ENCODE results near the gene GSN.

The GSN gene

DNA sequence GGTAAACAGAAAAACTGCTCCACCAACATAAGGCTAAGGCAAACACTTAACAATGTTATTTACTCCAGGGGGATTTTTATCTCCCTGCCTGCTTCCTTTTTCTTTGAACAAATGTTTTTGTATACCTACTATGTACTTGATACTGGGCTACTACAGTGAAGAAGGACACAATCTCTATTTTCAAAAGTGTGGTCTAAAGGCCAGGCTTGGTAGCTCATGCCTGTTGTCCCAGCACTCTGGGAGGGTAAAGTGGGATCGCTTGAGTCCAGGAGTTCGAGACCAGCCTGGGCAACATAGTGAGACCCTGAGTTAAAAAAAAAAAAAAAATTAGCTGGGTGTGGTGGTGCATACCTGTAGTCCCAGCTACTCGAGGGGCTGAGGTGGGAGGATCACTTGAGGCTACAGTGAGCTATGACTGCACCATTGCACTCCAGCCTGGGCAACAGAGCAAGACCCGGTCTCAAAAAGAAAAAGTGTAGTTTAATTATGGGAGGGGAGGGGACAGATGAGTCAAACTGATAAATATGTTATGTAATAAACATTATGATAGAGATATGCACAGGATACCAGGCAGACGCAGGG, 98.7 kb downstream of the GSN start:
- Mint-ChIP-seq H3K27ac (no peak overlapping the region), H3K27me3 (no peaks in the 10 kb centered on the region), H3K36me3 (ENCODE audit: low read depth) (peaks cover 18% of the 10 kb centered on the region), H3K9me3 (no peaks in the 10 kb centered on the region), H3K4me3 (no peak overlapping the region), H3K4me1 (ENCODE audit: low read depth) (peaks cover 55% of the 10 kb centered on the region)
- intact Hi-C loops (cut with micrococcal nuclease): no loop called here

DNA sequence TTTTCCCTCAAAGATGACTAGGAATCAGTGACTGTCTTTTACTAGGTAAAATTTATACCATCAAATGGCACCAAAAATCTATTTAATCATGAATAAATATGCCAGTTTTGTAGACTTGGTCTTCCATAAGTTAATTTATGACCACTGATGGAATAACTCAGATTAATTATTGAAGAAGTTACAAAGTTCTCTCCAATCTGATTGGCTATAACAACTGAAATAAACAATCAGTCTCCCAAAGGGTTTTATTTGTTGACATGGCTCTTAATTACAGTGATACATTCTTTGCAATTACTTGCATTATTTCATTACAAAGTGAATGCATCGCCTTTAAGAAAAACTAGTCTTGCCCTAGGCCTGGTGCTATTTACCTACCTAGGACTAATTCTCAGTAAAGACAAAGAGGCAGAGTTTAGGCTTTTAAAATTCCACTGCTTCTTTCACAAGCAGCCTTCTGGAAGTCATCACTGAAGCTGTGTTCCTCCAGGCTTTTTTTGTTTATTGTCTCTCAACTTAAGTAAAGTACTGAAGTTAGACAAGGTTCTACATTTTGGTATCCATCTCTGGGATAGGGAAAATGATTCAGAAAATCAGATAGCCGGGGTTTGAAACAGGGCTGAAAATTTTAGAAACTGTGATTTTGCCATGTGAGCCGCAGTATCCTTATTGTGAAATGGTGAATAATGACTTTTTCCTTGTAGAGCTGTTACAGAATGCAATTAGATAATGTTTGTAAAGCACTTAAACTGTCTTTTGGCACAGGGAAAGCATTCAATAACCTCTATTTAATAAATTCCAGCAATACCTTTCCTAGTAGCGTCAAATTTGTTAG, 99.6 kb downstream of the GSN start:
- intact Hi-C loops (cut with micrococcal nuclease): no loop called here
- H3K4me3 Mint-ChIP-seq: peak overlapping the region; percentile 91
- peaks cover 60% of the 10 kb centered on the region for H3K4me1 Mint-ChIP-seq (ENCODE audit: low read depth)
- no peaks in the 10 kb centered on the region for H3K9me3 Mint-ChIP-seq
- no peaks in the 10 kb centered on the region for H3K27me3 Mint-ChIP-seq
- H3K36me3 Mint-ChIP-seq (ENCODE audit: low read depth): peaks cover 18% of the 10 kb centered on the region
- peak overlapping the region; percentile 95 for H3K27ac Mint-ChIP-seq

DNA sequence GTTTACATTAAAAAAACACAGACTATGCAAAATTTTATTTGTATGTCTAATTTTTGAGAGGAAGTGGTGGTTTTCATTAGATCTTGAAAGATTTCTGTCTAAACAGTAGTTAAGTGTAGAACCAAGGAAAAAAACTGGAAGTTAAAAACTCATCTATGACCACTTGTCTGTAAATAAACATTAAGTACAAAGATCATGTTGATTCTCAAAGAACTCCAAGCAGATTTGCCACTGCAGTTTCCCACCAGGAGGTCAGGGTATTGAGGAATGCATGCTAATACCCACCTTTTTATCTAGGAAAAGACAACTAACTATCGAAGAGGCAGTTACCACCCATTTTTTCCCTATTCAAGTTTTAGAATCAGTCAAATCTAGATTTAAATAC, 100.2 kb downstream of the GSN start:
- Mint-ChIP-seq H3K4me3 (peak overlapping the region; percentile 91), H3K27ac (peak overlapping the region; percentile 95), H3K36me3 (ENCODE audit: low read depth) (peaks cover 18% of the 10 kb centered on the region), H3K4me1 (ENCODE audit: low read depth) (peaks cover 58% of the 10 kb centered on the region), H3K27me3 (no peaks in the 10 kb centered on the region), H3K9me3 (no peaks in the 10 kb centered on the region)
- intact Hi-C loops (cut with micrococcal nuclease): no loop called here

DNA sequence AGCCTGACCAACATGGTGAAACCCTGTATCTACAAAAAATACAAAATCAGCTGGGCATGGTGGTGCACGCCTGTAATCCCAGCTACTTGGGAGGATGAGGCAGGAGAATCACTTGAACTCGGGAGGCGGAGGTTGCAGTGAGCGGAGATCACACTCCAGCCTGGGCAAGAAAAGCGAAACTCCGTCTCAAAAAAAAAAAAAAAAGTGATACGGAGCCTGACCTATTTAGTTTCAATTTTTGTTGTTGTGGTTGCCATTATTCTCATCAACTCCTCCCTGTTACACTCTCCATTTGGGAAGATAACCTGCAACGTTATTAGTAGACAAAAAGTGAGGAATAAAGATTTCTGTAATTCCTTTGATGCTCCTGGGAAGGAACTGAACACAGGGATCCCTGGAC, 100.8 kb downstream of the GSN start:
- peak overlapping the region; percentile 95 for H3K27ac Mint-ChIP-seq
- intact Hi-C loops (cut with micrococcal nuclease): no loop called here
- no peaks in the 10 kb centered on the region for H3K9me3 Mint-ChIP-seq
- H3K4me1 Mint-ChIP-seq (ENCODE audit: low read depth): peaks cover 56% of the 10 kb centered on the region
- peak overlapping the region; percentile 91 for H3K4me3 Mint-ChIP-seq
- H3K36me3 Mint-ChIP-seq (ENCODE audit: low read depth): peaks cover 18% of the 10 kb centered on the region
- no peaks in the 10 kb centered on the region for H3K27me3 Mint-ChIP-seq

DNA sequence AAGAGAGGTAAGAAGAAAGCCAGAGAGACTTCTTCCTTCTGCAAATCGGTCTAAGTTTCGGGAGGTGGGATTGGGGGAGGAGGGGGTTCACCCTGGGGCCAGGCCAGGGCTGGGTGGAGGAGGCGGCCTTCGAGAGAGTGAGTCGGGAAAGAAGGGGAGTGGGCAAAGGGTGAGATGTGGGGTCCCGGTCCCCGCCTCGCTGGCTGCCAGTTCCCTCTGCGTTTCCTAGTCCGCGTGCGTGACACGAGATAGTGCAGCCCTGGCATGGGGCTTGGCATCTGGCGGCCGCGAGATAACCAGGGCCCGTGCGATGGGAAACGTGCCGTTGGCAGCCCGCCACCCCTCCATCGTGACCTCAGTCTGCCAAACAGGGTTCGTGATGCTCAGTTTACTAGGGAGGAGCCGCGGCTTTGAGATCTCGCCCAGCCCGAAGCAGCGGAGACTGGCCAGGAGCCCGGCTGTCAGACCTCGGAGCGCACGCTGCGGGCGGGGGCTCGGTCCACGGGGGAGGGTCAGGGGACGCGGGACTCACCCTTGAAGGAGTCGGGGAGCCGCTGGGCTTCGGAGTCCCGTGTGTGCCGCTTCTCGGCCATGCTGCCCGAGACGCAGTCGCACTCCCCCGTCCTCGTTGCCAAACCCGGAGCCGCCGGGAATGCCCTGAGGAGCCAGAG, 101.8 kb downstream of the GSN start, which contains the start of gene STOM:
Gene STOM (minus strand): TSS at position 656 of the 671 bp plus-strand sequence. CDS start 63 bp downstream, at position 593.
- intact Hi-C loops (cut with micrococcal nuclease): loop anchor here (5.0 kb wide), 2 partner anchors 32 to 157 kb away; no protein-coding TSS in a partner anchor
- no peaks in the 10 kb centered on the region for H3K27me3 Mint-ChIP-seq
- peak within 1 kb of the TSS; percentile 95 for H3K27ac Mint-ChIP-seq
- H3K9me3 Mint-ChIP-seq: no peaks in the 10 kb centered on the region
- peaks cover 52% of the 10 kb centered on the region for H3K4me1 Mint-ChIP-seq (ENCODE audit: low read depth)
- H3K36me3 Mint-ChIP-seq (ENCODE audit: low read depth): peaks cover 18% of the 10 kb centered on the region
- H3K4me3 Mint-ChIP-seq: peak within 1 kb of the TSS; percentile 91

DNA sequence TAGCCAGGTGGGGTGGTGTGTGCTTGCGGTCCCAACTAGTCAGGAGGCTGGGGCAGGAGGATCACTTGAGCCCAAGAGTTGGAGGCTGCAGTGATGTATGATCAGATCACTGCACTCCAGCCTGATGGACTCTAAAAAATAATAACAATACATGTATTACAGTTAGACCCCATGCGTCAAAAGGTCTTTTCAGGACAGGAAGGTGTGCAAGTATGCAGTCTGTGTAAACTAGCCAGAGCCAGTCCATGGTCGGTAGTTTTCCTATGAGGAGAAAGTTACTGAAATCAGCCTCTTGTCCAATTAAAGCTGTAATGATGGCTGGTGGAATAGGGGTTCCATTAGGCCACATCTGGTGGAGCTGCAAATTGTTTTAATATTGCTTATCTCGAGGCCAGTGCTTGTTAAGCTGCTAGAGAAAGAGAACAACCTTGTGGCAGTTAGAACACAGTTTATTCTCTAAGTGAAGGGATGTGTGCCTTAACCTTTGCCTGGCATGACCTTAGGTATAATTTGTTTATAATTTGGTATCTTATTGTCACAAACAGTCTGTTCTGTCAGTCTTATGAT, 103.6 kb downstream of the GSN start:
- Mint-ChIP-seq H3K27me3 (no peaks in the 10 kb centered on the region), H3K36me3 (ENCODE audit: low read depth) (peaks cover 18% of the 10 kb centered on the region), H3K9me3 (no peaks in the 10 kb centered on the region), H3K4me1 (ENCODE audit: low read depth) (peaks cover 43% of the 10 kb centered on the region), H3K27ac (peak overlapping the region; percentile 95), H3K4me3 (peak overlapping the region; percentile 47)
- intact Hi-C loops (cut with micrococcal nuclease): loop anchor here (5.0 kb wide), 2 partner anchors 34 to 159 kb away; no protein-coding TSS in a partner anchor

DNA sequence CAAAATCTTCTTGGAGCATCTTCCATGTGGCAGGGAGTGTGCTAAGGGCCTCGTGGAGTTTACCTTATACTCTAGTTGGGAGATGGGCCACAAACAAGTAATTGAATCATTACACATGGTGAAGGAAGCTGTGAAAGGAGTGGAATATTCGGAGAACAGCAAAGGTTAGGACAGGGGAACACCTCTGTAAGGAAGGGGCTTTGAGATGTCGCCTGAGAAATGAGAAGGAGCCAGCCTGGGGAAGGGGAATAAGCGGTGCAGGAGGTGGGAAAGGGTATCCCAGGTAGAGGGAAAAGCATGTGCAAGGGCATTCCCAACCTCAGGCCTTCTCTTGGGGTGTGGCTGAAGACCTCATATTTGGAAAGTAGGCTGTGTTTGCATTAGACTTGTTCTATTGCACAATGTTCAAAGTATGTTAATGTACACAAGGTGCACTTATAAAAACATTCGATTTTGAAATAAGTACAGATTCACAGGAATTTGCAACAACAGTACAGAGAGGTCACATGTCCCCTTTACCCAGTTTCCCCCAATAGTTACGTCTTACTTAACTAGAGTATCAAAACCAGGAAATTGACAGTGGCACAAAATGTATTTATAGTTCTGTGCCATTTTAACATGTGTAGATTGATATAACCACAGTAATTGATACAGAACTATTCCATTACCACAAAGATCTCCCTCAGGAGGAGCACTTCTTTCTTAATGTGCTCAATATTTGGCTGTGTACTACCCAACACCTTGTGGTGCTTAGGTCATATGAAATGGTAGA, 104.5 kb downstream of the GSN start:
- Mint-ChIP-seq H3K4me3 (no peak overlapping the region), H3K27ac (no peak overlapping the region), H3K4me1 (ENCODE audit: low read depth) (peaks cover 35% of the 10 kb centered on the region)

DNA sequence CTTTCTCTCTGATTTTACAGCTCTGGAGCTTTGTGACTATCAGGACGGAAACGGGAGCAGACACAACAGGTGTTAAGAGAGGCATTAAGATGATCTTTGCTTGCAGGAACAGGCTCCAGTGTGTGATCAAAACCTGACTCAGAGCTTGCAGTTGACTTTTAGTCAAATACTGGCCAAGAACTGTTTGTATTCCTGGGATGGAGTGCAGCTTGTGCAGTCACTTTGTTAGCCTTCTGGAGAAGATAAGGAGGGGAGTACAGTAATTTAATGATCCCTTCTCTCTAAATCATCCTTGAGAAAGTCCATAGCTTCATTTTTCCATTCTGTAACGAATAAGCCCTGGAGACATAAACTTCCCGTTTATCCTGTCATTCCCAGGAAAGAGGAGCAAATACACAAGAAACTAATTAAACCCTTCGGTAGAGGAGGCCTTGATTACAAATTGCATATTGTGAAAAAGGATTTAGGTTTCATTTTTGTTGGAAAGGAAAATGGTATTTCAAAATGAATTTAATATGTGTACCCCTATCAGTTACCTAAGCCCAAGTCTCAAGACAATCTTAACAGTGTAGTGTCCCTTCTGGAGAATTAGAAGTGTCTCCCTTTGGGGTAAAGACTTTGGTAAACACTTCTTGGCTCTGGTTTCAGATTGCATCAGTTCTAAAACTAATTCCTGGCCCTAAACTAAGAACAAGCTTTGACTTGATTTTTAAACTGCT, 105.2 kb downstream of the GSN start:
- H3K4me1 Mint-ChIP-seq (ENCODE audit: low read depth): peaks cover 30% of the 10 kb centered on the region
- H3K27me3 Mint-ChIP-seq: no peaks in the 10 kb centered on the region
- H3K36me3 Mint-ChIP-seq (ENCODE audit: low read depth): peaks cover 20% of the 10 kb centered on the region
- intact Hi-C loops (cut with micrococcal nuclease): loop anchor here (5.0 kb wide), 2 partner anchors 36 to 161 kb away; no protein-coding TSS in a partner anchor
- H3K27ac Mint-ChIP-seq: no peak overlapping the region
- H3K9me3 Mint-ChIP-seq: peaks cover 7% of the 10 kb centered on the region
- no peak overlapping the region for H3K4me3 Mint-ChIP-seq

More for the DNA sequence above, 104.5 kb downstream of the GSN start:
- peaks cover 14% of the 10 kb centered on the region for H3K36me3 Mint-ChIP-seq (ENCODE audit: low read depth)
- intact Hi-C loops (cut with micrococcal nuclease): loop anchor here (5.0 kb wide), 2 partner anchors 35 to 160 kb away; no protein-coding TSS in a partner anchor
- H3K27me3 Mint-ChIP-seq: no peaks in the 10 kb centered on the region
- no peaks in the 10 kb centered on the region for H3K9me3 Mint-ChIP-seq

DNA sequence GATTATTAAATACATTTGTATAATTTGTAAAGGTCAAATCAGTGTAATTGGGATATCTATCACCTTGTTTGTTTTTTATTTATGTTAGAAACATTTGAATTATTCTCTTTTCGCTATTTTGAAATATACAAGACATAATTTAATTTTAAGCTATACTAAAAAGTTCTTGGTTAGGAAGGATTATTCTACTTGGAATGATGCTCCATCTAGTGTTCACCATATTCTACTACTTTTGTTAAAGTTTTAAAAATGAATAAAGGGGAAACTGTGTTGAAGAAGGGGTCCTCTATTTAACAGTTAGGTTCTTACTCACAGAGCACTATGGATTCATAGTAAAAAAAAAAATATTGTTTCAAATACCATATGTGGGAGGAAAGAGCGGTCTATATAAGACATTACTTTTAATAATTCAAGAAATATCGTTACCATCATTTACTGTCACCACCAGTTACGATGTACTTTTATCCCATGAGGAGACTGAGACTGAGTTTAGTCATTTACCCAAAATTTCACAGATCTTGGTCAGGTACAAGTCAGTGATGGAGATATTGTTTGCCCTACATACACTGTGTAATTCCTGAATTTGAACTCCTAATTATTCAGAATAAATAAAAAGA, 108.4 kb downstream of the GSN start:
- no peaks in the 10 kb centered on the region for H3K27me3 Mint-ChIP-seq
- H3K4me3 Mint-ChIP-seq: no peak overlapping the region
- H3K27ac Mint-ChIP-seq: no peak overlapping the region
- peaks cover 15% of the 10 kb centered on the region for H3K4me1 Mint-ChIP-seq (ENCODE audit: low read depth)
- peaks cover 8% of the 10 kb centered on the region for H3K9me3 Mint-ChIP-seq
- intact Hi-C loops (cut with micrococcal nuclease): loop anchor here (5.0 kb wide), 1 partner anchor 54 kb away; no protein-coding TSS in a partner anchor
- H3K36me3 Mint-ChIP-seq (ENCODE audit: low read depth): peaks cover 17% of the 10 kb centered on the region

DNA sequence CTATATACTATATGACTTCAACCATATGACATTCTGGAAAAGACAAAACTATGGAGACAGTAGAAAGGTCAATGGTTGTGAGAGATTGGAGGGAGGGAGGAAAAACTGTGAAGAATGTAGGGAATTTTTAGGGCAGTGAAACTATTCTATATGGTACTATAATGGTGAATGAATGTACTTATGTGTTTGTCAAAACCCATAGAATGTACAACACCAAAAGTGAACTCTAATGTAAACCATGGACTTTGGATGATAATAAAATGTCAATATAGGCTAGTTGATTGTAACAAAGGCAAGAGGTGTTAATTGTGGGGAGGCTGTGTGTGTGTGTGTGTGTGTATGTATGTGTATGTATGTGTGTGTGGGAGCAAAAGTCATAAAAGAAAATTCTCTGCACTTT, 112.9 kb downstream of the GSN start:
- intact Hi-C loops (cut with micrococcal nuclease): no loop called here
- H3K9me3 Mint-ChIP-seq: peaks cover 8% of the 10 kb centered on the region
- H3K27me3 Mint-ChIP-seq: no peaks in the 10 kb centered on the region
- H3K27ac Mint-ChIP-seq: no peak overlapping the region
- H3K4me1 Mint-ChIP-seq (ENCODE audit: low read depth): peaks cover 5% of the 10 kb centered on the region
- no peak overlapping the region for H3K4me3 Mint-ChIP-seq
- H3K36me3 Mint-ChIP-seq (ENCODE audit: low read depth): peaks cover 17% of the 10 kb centered on the region

Measured in dendritic cell treated with granulocyte-macrophage colony-stimulating factor and Interleukin-4, amounts not matched to agents 40 ng/mL and 50 ng/mL, for 4 days (primary cell).